Left colon (tissue), 2 donors: ENCODE data around the gene TRAPPC14. TPM values are rescaled to one million over a fixed set of nuclear protein-coding genes. Genes with fewer than 3 reads are reported as not detected.

ENCODE experiments used
- ATAC-seq: fragments of 200-7000 bp; cut with Tn5 transposase; one replicate; pipeline ENCODE4 v1.9.1; 2020; ENCODE audit warnings: mild to moderate bottlenecking, moderate library complexity
- DNase-seq, 2 donors: peaks; one replicate each; pipeline ENCODE4 v3.0.0-alpha.2; 2020
- intact Hi-C, 2 donors: fragments of 100-400 bp; cut with DNase I in 1 of 2; cut with micrococcal nuclease in 1 of 2; formaldehyde crosslinking; loops; one replicate each; pipeline versions ENCODE4 v1.11.2 to v1.14.0; 2022; cut with DNase I, micrococcal nuclease
- microRNA-seq, 2 donors: library from miRNA; unstranded; fragments of <30 nt; microRNA quantifications; one replicate each; pipeline versions ENCODE4 v1.1.0 to v1.2.0, GENCODE V29; 2020
- total RNA-seq, 2 donors: library from RNA; stranded (reverse); fragmentation: NEBNext Ultra II Directional; extraction: Animal tissue kit (Norgen Biotek cat#: 25700); gene quantifications; one replicate each; pipeline ENCODE4 v1.2.1, GENCODE V29; 2021
- donor health status: DM: no; HTN: no; CAD: no.
- donor health status: DM: yes; HTN: yes; CAD: no.

TRAPPC14 gene
- total RNA-seq, 2 donors from 2014 or later = 54.9 to 62.1 TPM

DNA sequence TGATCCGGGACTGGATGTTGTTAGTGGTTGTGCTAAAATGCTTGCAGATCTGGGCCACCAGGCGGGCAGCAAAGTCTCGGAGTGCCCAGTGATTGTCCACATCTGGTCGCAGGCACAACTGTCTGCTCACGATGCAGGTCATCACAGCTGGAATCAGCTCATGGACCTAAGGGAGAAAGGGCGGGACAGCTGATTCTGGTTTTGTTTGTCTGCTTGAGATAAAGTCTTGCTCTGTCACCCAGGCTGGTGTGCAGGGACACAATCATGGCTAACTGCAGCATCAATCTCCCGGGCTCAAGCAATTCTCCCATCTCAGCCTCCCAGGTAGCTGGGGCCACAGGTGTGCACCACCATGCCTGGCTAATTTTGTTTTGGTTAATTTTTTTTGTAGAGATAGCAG lies 47.4 kb downstream of the TRAPPC14 start:
- intact Hi-C loops = no loop called here
- no peak for DNase-seq
- no peak for ATAC-seq

DNA sequence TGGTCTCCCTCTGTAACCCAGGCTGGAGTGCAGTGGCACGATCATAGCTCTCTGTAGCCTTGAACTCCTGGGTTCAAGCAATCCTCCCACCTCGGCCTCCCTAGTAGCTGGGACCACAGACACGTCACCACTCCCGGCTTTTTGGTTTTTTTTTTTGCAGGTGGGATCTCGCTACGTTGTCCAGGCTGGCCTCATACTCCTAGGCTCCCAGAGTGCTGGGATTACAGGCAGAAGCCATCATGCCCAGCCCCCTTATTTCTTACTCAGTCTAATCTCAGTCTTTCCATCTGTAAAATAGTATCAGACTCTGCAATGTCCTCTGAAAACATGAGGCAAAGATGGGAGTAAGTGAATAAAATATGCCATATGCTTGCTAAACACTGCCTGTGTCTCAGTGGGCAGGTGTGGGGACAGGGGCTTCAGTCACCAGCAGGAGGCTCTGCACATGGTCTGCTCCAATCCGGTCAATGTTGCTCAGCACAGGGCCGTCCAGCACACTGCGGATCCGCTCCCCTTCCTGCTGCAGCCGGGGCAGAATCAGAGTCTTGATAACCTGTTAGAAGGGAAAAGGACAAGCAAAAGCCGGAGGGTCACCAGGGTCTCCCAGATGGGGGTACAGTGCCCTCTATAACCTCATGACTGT lies 48.9 kb downstream of the TRAPPC14 start:
- peak; percentile 27 for ATAC-seq
- DNase-seq = no peak
- intact Hi-C loops = no loop called here

DNA sequence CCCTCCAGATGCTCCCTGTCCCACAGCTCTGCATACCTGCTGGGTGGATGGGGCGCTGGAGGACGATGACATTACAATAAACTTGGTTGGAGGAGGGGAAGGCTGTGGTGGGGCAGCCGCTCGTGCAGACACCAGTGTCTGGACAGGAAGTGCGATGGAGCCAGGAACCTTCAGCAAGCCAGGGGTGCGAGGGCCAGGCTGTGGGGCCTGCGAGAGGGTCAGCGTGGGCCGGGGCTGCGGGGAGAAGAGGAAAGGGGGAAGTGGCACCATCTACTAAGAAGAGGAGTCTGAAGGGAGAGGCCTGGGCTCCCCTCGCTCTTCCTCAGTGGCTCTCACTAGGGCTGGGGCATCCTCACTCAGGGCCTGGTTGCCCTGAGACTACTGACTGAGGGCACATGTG lies 50.6 kb downstream of the TRAPPC14 start:
- intact Hi-C loops = no loop called here
- DNase-seq (no peak), ATAC-seq (no peak)

DNA sequence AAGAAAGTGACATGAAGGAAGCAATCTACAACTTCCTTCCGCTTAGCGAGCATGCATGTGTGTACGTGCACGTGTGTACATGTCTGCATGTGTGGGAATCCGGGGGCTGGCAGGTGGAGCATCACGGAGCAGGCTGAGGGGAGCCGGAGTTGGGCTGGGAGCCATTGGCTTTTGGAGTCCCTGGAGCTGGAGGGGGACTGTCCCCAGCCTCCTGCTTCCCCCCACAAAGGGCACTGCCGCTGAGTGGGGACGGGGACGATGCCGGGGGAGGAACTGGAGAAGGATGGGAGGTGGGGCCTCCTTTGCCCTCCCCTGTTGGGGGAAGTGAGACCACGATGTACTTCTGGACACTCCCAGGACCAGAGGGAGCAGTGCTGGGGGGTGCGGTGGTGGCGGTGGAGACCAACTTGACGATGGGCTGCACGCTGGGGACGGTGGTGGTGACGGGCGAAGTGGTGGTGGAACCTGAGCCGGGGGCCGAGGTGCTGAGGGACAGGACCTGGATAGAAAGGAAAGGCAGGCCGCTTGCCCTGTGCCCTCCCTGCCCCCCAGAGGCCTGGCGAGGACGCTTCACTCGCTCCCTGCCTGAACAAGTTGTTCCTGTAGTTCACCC lies 51.3 kb downstream of the TRAPPC14 start:
- ATAC-seq (no peak), DNase-seq (no peak)
- intact Hi-C loops = no loop called here

DNA sequence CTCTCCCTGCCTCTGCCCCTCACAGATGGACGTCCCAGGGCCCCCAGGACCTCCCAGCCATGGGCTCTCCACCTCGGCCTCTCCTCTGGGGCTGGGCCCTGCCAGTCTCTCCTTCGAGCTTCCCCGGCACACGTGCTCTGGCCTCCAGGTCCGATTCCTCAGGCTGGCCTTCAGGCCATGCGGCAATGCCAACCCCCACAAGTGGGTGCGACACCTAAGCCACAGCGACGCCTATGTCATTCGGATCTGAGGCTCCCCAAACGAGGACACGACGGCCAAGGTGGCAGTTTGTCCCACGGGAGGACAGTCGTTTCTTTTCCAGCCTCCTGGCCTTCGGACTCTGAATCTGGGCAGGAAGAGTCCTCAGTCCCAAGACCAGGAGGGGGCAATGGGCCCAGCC lies 51.9 kb downstream of the TRAPPC14 start:
- DNase-seq = no peak
- intact Hi-C loops = no loop called here
- no peak for ATAC-seq

DNA sequence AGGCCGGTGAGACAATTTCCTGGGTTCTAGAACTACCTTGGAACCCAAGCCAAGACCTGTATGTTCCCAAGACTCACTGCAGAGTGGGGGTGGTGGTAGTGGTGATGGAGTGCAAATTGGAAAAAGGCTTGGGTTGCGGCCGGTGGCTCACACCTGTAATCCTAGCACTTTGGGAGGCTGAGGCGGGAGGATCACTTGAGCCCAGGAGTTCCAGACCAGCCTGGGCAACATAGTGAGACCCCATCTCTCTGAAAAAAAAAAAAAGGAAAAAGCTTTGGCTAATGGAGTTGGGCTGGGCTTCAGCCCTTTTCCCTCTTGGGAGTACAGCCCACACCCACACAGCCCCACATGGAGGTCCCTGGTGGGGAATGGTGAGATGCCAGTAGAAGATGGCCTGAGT lies 53.0 kb downstream of the TRAPPC14 start:
- intact Hi-C loops = no loop called here
- DNase-seq (no peak), ATAC-seq (no peak)

Small RNA genes within 50 kb of the gene (microRNA-seq; reads per million reads assigned to microRNA genes)
- 0 to 0.53 reads per million in 2 donors for gene MIR4658

Other genes starting within 250 kb of the TRAPPC14 start
- gene TRIM4, start 239.2 kb downstream of the TRAPPC14 start, total RNA-seq = 10 to 100 TPM; 21.5 to 23.8 TPM
- not detected for gene GJC3, start 229.1 kb downstream of the TRAPPC14 start, total RNA-seq
- 1 to 10 TPM; 3.4 to 4.8 TPM for gene AZGP1, start 182.7 kb downstream of the TRAPPC14 start, total RNA-seq
- 100 to 1,000 TPM; 127 to 133 TPM for gene ZKSCAN1, start 143.1 kb downstream of the TRAPPC14 start, total RNA-seq
- gene ZSCAN21, start 108.9 kb downstream of the TRAPPC14 start, total RNA-seq = 1 to 10 TPM; 6.7 to 7.1 TPM
- 10 to 100 TPM; 34.0 to 37.2 TPM for gene ZNF3, start 77.0 kb downstream of the TRAPPC14 start, total RNA-seq
- 10 to 100 TPM; 59.3 to 65.6 TPM for gene COPS6, start 69.8 kb downstream of the TRAPPC14 start, total RNA-seq
- gene MCM7, start 57.3 kb downstream of the TRAPPC14 start, total RNA-seq = 10 to 100 TPM; 44.7 to 62.1 TPM
- 10 to 100 TPM; 20.2 to 20.8 TPM for gene AP4M1, start 57.1 kb downstream of the TRAPPC14 start, total RNA-seq
- 10 to 100 TPM; 28.7 to 33.1 TPM for gene TAF6, start 39.4 kb downstream of the TRAPPC14 start, total RNA-seq
- gene CNPY4, start 39.1 kb downstream of the TRAPPC14 start, total RNA-seq = 1 to 10 TPM; 7.0 to 9.8 TPM
- gene MBLAC1, start 31.8 kb downstream of the TRAPPC14 start, total RNA-seq = 1 to 10 TPM; 2.7 to 3.9 TPM
- 100 to 1,000 TPM; 224 to 268 TPM for gene LAMTOR4, start 9.8 kb downstream of the TRAPPC14 start, total RNA-seq
- gene GAL3ST4, start 9.9 kb upstream of the TRAPPC14 start, total RNA-seq = 10 to 100 TPM in 1 of 2 donors, 1 to 10 TPM in 1; 8.0 to 10.9 TPM
- 1 to 10 TPM; 4.0 to 5.7 TPM for gene GPC2, start 18.7 kb upstream of the TRAPPC14 start, total RNA-seq
- 1 to 10 TPM; 1.2 to 2.0 TPM for gene STAG3, start 19.2 kb upstream of the TRAPPC14 start, total RNA-seq
- 1 to 10 TPM in 1 of 2 donors, not detected in 1; 1.1 TPM for gene PVRIG, start 61.2 kb upstream of the TRAPPC14 start, total RNA-seq
- not detected for gene SPDYE3, start 149.0 kb upstream of the TRAPPC14 start, total RNA-seq
- 10 to 100 TPM; 36.1 to 45.0 TPM for gene PILRB, start 199.4 kb upstream of the TRAPPC14 start, total RNA-seq
- 1 to 10 TPM; 1.9 to 5.2 TPM for gene PILRA, start 214.8 kb upstream of the TRAPPC14 start, total RNA-seq